Stimulated activated CD4-positive, alpha-beta T cell treated with anti-CD3 and anti-CD28 coated beads, Interleukin-2, amount 100 ng/mL, for 48 hours (primary cell): Measurements from ENCODE around the gene PPIE.
A peak's percentile ranks its signal among the peaks of the same experiment; 100 is the strongest.

Source experiments
- DNase-seq, 2 donors: peaks; one replicate each; pipeline ENCODE4 v3.0.0-alpha.2; 2020

Gene PPIE

GRCh38 chr1:39738622-39739366, at the start of gene PPIE:
Gene PPIE, plus strand, starts transcription at chr1:39738882. Its CDS starts 19 bp downstream, at chr1:39738901.
- peak; percentile 97 for DNase-seq

- DNase-seq: no peak
Observed at GRCh38 chr1:39689214-39689613, 49.5 kb upstream of the PPIE start.

GRCh38 chr1:39689635-39690034, 49.0 kb upstream of the PPIE start:
- no peak for DNase-seq

GRCh38 chr1:39690225-39690624, 48.5 kb upstream of the PPIE start:
- DNase-seq: no peak

- DNase-seq: no peak
Observed at GRCh38 chr1:39690794-39691382, 47.8 kb upstream of the PPIE start.

- DNase-seq: peak; percentile 78 to 79
Observed at GRCh38 chr1:39691383-39692151, 47.1 kb upstream of the PPIE start, which contains the start of gene HPCAL4. Gene HPCAL4, minus strand, starts transcription at chr1:39691433. Its CDS starts 6,830 bp downstream, at chr1:39684603.

- DNase-seq: no peak
Observed at GRCh38 chr1:39692152-39693074, 46.3 kb upstream of the PPIE start.

GRCh38 chr1:39694026-39694425, 44.7 kb upstream of the PPIE start:
- DNase-seq: no peak

GRCh38 chr1:39695016-39695415, 43.7 kb upstream of the PPIE start:
- no peak for DNase-seq

- no peak for DNase-seq
Observed at GRCh38 chr1:39696448-39696847, 42.2 kb upstream of the PPIE start.

GRCh38 chr1:39698568-39698967, 40.1 kb upstream of the PPIE start:
- no peak for DNase-seq

- DNase-seq: no peak
Observed at GRCh38 chr1:39699419-39699818, 39.3 kb upstream of the PPIE start.

GRCh38 chr1:39700348-39700747, 38.3 kb upstream of the PPIE start:
- DNase-seq: no peak

GRCh38 chr1:39701049-39701439, 37.6 kb upstream of the PPIE start:
- DNase-seq: no peak

- no peak for DNase-seq
Observed at GRCh38 chr1:39704757-39705156, 33.9 kb upstream of the PPIE start.

GRCh38 chr1:39707506-39707905, 31.2 kb upstream of the PPIE start:
- no peak for DNase-seq

GRCh38 chr1:39711104-39711965, 27.3 kb upstream of the PPIE start:
- DNase-seq: no peak

GRCh38 chr1:39711966-39712340, 26.7 kb upstream of the PPIE start:
- DNase-seq: no peak

- DNase-seq: no peak
Observed at GRCh38 chr1:39713557-39713956, 25.1 kb upstream of the PPIE start.

GRCh38 chr1:39717809-39718208, 20.9 kb upstream of the PPIE start:
- DNase-seq: no peak

GRCh38 chr1:39720094-39720999, 18.3 kb upstream of the PPIE start:
- no peak for DNase-seq
